Kidney epithelial cell (primary cell): ENCODE data around the gene KBTBD3. TPM values are rescaled to one million over a fixed set of nuclear protein-coding genes. Genes with fewer than 3 reads are reported as not detected.
"Not testable (repeated sequence)": the region's sequence is repeated elsewhere in the genome, so short reads cannot be mapped to it uniquely, and the experiment has no call there.

ENCODE experiments used
- DNase-seq: peaks from one replicate; pipeline ENCODE4 v3.0.0-alpha.2; 2010; ENCODE audit warnings: low read depth
- H3K27me3 ChIP-seq: 2 replicates; pipeline ENCODE4 v1.6.0; 2011; ENCODE audit warnings: low read length; ENCODE audit not compliant: control insufficient read depth, insufficient read depth
- H3K36me3 ChIP-seq: 2 replicates; pipeline ENCODE4 v1.5.1; 2011; ENCODE audit warnings: low read length; ENCODE audit not compliant: control insufficient read depth, insufficient read depth
- H3K4me3 ChIP-seq: 2 replicates; pipeline ENCODE4 v1.5.1; 2011; ENCODE audit warnings: low read depth, mild to moderate bottlenecking, control low read depth, low read length
- CTCF ChIP-seq: IDR thresholded peaks from 2 replicates; pipeline ENCODE4 v1.5.1; 2011; ENCODE audit warnings: mild to moderate bottlenecking, moderate library complexity, low read length, control low read depth, inconsistent platforms; ENCODE audit not compliant: insufficient read depth, poor library complexity, severe bottlenecking
- total RNA-seq: library from RNA; depleted of rRNA; stranded (reverse); fragments of >200 nt; gene quantifications from 2 replicates; pipeline ENCODE4 v1.2.3, GENCODE V29; 2015

Gene KBTBD3
- total RNA-seq, 1 donor from 2014 or later: 1.6 TPM

GRCh38 chr11:106072804-106073203 lies 4.3 kb downstream of the KBTBD3 start:
- H3K27me3 ChIP-seq: no peaks in the 10 kb centered on the region
- no peak for DNase-seq
- TF ChIP-seq CTCF: no peak
- H3K36me3 ChIP-seq: no peaks in the 10 kb centered on the region
- H3K4me3 ChIP-seq: no peak overlapping the region

GRCh38 chr11:106070606-106071005 lies 6.5 kb downstream of the KBTBD3 start:
- no peak for TF ChIP-seq CTCF
- H3K4me3 ChIP-seq: no peak overlapping the region
- H3K36me3 ChIP-seq: no peaks in the 10 kb centered on the region
- H3K27me3 ChIP-seq: no peaks in the 10 kb centered on the region
- DNase-seq: no peak

GRCh38 chr11:106063009-106063408 lies 14.1 kb downstream of the KBTBD3 start:
- no peak for TF ChIP-seq CTCF
- Histone ChIP-seq H3K4me3 (no peak overlapping the region), H3K36me3 (no peaks in the 10 kb centered on the region), H3K27me3 (no peaks in the 10 kb centered on the region)
- DNase-seq: no peak

- Histone ChIP-seq H3K27me3 (no peaks in the 10 kb centered on the region), H3K4me3 (no peak overlapping the region), H3K36me3 (no peaks in the 10 kb centered on the region)
- DNase-seq: no peak
- no peak for TF ChIP-seq CTCF
These were observed 14.9 kb downstream of the KBTBD3 start for GRCh38 chr11:106061954-106062949.

- Histone ChIP-seq H3K4me3 (no peak overlapping the region), H3K27me3 (no peaks in the 10 kb centered on the region), H3K36me3 (no peaks in the 10 kb centered on the region)
- no peak for DNase-seq
- TF ChIP-seq CTCF: no peak
These were observed 15.8 kb downstream of the KBTBD3 start for GRCh38 chr11:106061249-106061784.

GRCh38 chr11:106059617-106060016 lies 17.5 kb downstream of the KBTBD3 start:
- H3K27me3 ChIP-seq: no peaks in the 10 kb centered on the region

GRCh38 chr11:106058377-106058776 lies 18.8 kb downstream of the KBTBD3 start:
- DNase-seq, H3K36me3 ChIP-seq, H3K27me3 ChIP-seq, H3K4me3 ChIP-seq: not testable (repeated sequence)

More at GRCh38 chr11:106059617-106060016, 17.5 kb downstream of the KBTBD3 start:
- Histone ChIP-seq H3K4me3 (no peak overlapping the region), H3K36me3 (no peaks in the 10 kb centered on the region)
- DNase-seq: no peak
- no peak for TF ChIP-seq CTCF
